ENCODE data around the gene GM2A.
A peak's percentile ranks its signal among the peaks of the same experiment; 100 is the strongest.

The GM2A gene

GRCh38 chr5:151219789-151220188 is 33.2 kb upstream of the GM2A start:
- ChIA-PET CTCF (interaction anchor here (1.2 to 2.1 kb wide), 4 partner anchors 9 to 34 kb away, joined by 3 to 5 read pairs (median 4); no protein-coding TSS in a partner anchor), POLR2A (interaction anchor here (0.6 kb wide), 1 partner anchor 549 kb away, joined by 3 read pairs; no protein-coding TSS in a partner anchor)
- TF ChIP-seq CTCF (IDR thresholded peaks at IDR 0.05; ENCODE audit: control extremely low read depth, extremely low read depth, low read depth, missing control alignments): peak; percentile 21
- no peak for DNase-seq (ENCODE audit: extremely low spot score)

GRCh38 chr5:151221574-151221973 is 31.4 kb upstream of the GM2A start:
- TF ChIP-seq CTCF (IDR thresholded peaks at IDR 0.05; ENCODE audit: control extremely low read depth, extremely low read depth, low read depth, missing control alignments): no peak
- POLR2A ChIA-PET: interaction anchor here (1.3 to 3.2 kb wide), 3 partner anchors 8 to 31 kb away, joined by 3 to 25 read pairs (median 8); partner anchors contain the start of gene GM2A
- DNase-seq (ENCODE audit: extremely low spot score): no peak
- CTCF ChIA-PET: interaction anchor here (0.6 to 4.1 kb wide), 6 partner anchors 9 to 95 kb away, joined by 3 to 54 read pairs (median 12); partner anchors contain the start of gene GM2A

GRCh38 chr5:151222054-151222789 is 30.8 kb upstream of the GM2A start:
- no peak for DNase-seq (ENCODE audit: extremely low spot score)
- CTCF ChIA-PET: interaction anchor here (1.5 to 4.1 kb wide), 6 partner anchors 8 to 94 kb away, joined by 3 to 54 read pairs (median 12); partner anchors contain the start of gene GM2A
- POLR2A ChIA-PET: interaction anchor here (1.1 to 3.2 kb wide), 6 partner anchors 8 to 138 kb away, joined by 3 to 25 read pairs (median 4); partner anchors contain the start of gene GM2A
- no peak for TF ChIP-seq CTCF (IDR thresholded peaks at IDR 0.05; ENCODE audit: control extremely low read depth, extremely low read depth, low read depth, missing control alignments)

GRCh38 chr5:151222790-151223446 is 30.1 kb upstream of the GM2A start:
- DNase-seq (ENCODE audit: extremely low spot score): peak; percentile 69
- ChIA-PET CTCF (interaction anchor here (0.8 to 4.1 kb wide), 8 partner anchors 9 to 344 kb away, joined by 3 to 54 read pairs (median 12); partner anchors contain the start of gene GM2A), POLR2A (interaction anchor here (0.8 to 3.2 kb wide), 8 partner anchors 9 to 139 kb away, joined by 3 to 25 read pairs (median 6); partner anchors contain the start of gene GM2A)
- TF ChIP-seq CTCF (IDR thresholded peaks at IDR 0.05; ENCODE audit: control extremely low read depth, extremely low read depth, low read depth, missing control alignments): no peak

GRCh38 chr5:151223447-151224264 is 29.3 kb upstream of the GM2A start, which contains the start of gene CCDC69:
CCDC69 (minus strand) TSS chr5:151224092; CDS start chr5:151223970, 122 bp downstream.
- DNase-seq (ENCODE audit: extremely low spot score): peak; percentile 76
- POLR2A ChIA-PET: interaction anchor here (0.8 to 3.2 kb wide), 9 partner anchors 8 to 814 kb away, joined by 3 to 25 read pairs (median 3); partner anchors contain the start of gene GM2A
- CTCF ChIA-PET: interaction anchor here (0.7 to 4.1 kb wide), 11 partner anchors 9 to 343 kb away, joined by 3 to 54 read pairs (median 7); partner anchors contain the start of gene GM2A
- no peak for TF ChIP-seq CTCF (IDR thresholded peaks at IDR 0.05; ENCODE audit: control extremely low read depth, extremely low read depth, low read depth, missing control alignments)
